Sigmoid colon (tissue), 4 donors: Measurements from ENCODE around the gene PAIP2B.
A peak's percentile ranks its signal among the peaks of the same experiment; 100 is the strongest.

ENCODE experiments used
- EP300 ChIP-seq, 4 donors: sonication (generic); formaldehyde crosslinking; IDR thresholded peaks; one replicate each; pipeline ENCODE4 v1.6.1; 2017; ENCODE audit warnings: antibody characterized with exemption in 4 of 4
- POLR2A ChIP-seq, 2 donors: fragments of 450-650 bp; IDR thresholded peaks; one replicate each; pipeline ENCODE4 v1.6.1; 2016; ENCODE audit warnings: antibody characterized with exemption in 2 of 2, mild to moderate bottlenecking in 2 of 2, moderate library complexity in 2 of 2
- POLR2AphosphoS5 ChIP-seq, 4 donors: sonication (generic); formaldehyde crosslinking; IDR thresholded peaks; one replicate each; pipeline ENCODE4 v1.6.1; 2017; ENCODE audit warnings: antibody characterized with exemption in 4 of 4
- TF ChIP-seq, protein P1 (sequence below), 4 experiments: fragments of 450-650 bp in 3 of 4; fragments of 200-600 bp in 1 of 4; IDR thresholded peaks; one replicate each; pipeline ENCODE4 v1.5.1; 2016 to 2019; ENCODE audit warnings: antibody characterized with exemption in 4 of 4, mild to moderate bottlenecking in 3 of 4, moderate library complexity in 2 of 4

DNA sequence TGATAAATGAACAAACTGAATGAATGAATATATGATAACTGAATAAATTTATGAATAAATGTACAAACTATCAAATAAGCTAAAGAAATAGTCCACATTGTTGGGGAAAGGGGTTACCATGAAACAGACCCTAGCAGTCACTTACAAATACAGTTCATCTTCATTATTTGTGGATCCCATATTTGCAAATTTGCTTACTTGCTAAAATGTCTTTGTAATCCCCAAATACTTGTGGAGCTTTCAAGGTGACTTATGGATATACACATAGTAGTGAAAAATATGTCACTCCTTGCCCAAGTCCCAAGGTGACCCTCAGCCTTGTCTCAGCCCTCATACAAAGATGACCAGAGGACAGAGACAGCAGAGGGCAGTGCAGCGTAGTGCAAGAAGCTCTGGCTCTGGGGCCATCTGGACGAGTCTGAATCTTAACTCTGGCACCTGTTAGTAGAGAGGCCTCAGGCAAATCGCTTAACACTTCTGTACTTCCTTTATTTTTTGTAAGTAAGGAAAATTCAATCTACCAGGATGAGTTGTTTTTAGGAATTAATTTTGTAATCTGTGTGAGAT is 3.1 kb downstream of the PAIP2B start:
- TF ChIP-seq, protein P1, sequence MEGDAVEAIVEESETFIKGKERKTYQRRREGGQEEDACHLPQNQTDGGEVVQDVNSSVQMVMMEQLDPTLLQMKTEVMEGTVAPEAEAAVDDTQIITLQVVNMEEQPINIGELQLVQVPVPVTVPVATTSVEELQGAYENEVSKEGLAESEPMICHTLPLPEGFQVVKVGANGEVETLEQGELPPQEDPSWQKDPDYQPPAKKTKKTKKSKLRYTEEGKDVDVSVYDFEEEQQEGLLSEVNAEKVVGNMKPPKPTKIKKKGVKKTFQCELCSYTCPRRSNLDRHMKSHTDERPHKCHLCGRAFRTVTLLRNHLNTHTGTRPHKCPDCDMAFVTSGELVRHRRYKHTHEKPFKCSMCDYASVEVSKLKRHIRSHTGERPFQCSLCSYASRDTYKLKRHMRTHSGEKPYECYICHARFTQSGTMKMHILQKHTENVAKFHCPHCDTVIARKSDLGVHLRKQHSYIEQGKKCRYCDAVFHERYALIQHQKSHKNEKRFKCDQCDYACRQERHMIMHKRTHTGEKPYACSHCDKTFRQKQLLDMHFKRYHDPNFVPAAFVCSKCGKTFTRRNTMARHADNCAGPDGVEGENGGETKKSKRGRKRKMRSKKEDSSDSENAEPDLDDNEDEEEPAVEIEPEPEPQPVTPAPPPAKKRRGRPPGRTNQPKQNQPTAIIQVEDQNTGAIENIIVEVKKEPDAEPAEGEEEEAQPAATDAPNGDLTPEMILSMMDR (IDR thresholded peaks at IDR 0.05) = peak; percentile 18 to 48 (median 42)
- TF ChIP-seq EP300 (IDR thresholded peaks at IDR 0.05) (no peak), POLR2A (IDR thresholded peaks at IDR 0.05) (no peak), POLR2AphosphoS5 (IDR thresholded peaks at IDR 0.05) (no peak)
